Kidney epithelial cell (primary cell): ENCODE data around the gene MAB21L2. TPM values are rescaled to one million over a fixed set of nuclear protein-coding genes. Genes with fewer than 3 reads are reported as not detected.

Source experiments
- DNase-seq: peaks from one replicate; pipeline ENCODE4 v3.0.0-alpha.2; 2010; ENCODE audit warnings: low read depth
- H3K27me3 ChIP-seq: 2 replicates; pipeline ENCODE4 v1.6.0; 2011; ENCODE audit warnings: low read length; ENCODE audit not compliant: control insufficient read depth, insufficient read depth
- H3K36me3 ChIP-seq: 2 replicates; pipeline ENCODE4 v1.5.1; 2011; ENCODE audit warnings: low read length; ENCODE audit not compliant: control insufficient read depth, insufficient read depth
- H3K4me3 ChIP-seq: 2 replicates; pipeline ENCODE4 v1.5.1; 2011; ENCODE audit warnings: low read depth, mild to moderate bottlenecking, control low read depth, low read length
- total RNA-seq: library from RNA; depleted of rRNA; stranded (reverse); fragments of >200 nt; gene quantifications from 2 replicates; pipeline ENCODE4 v1.2.3, GENCODE V29; 2015
- TF ChIP-seq, protein P1 (sequence below): IDR thresholded peaks from 2 replicates; pipeline ENCODE4 v1.5.1; 2011; ENCODE audit warnings: mild to moderate bottlenecking, moderate library complexity, low read length, control low read depth, inconsistent platforms; ENCODE audit not compliant: insufficient read depth, poor library complexity, severe bottlenecking

The MAB21L2 gene
- total RNA-seq, 1 donor from 2014 or later, result not detected

DNA sequence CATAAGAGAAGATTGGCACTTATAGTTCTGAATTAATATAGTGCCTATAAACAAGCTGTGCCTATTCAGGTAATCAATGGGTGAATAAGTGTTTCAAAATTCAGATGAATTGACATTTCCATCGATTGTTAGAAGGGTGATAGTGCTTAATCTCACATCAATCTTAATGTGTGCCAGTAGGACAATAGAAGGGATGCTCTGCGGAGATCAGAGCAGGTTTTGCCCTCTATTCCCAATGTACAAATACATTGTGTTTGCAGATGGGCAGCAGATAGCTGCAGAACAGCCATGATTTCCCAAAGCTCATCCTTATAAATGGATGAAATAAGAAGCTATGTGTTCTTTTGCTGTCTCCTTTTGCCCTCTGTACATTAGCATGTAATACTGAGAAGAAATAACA is 7.2 kb downstream of the MAB21L2 start:
- DNase-seq, result no peak
- Histone ChIP-seq H3K4me3 (no peak overlapping the region), H3K27me3 (no peaks in the 10 kb centered on the region)

DNA sequence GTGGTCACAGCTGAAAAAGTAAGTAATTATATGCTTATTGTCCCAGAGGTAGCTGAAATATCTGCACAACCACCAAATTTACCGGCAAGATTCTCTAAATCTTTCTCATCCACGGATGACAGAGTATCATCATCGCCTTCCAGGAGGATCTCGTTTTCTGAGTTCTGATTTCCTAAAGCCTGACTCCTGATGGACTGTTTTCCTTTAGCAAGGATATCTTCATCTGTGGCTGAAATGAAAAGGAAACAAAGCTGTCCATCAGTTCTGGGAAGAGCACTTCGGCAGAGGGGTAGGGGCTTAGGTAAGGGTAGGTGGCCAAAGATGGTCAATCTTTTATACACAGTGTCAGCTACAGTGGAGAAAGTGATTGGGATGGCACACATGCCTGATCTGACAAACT is 8.7 kb downstream of the MAB21L2 start:
- no peaks in the 10 kb centered on the region for H3K27me3 ChIP-seq
- H3K36me3 ChIP-seq, result no peaks in the 10 kb centered on the region
- TF ChIP-seq, protein P1, sequence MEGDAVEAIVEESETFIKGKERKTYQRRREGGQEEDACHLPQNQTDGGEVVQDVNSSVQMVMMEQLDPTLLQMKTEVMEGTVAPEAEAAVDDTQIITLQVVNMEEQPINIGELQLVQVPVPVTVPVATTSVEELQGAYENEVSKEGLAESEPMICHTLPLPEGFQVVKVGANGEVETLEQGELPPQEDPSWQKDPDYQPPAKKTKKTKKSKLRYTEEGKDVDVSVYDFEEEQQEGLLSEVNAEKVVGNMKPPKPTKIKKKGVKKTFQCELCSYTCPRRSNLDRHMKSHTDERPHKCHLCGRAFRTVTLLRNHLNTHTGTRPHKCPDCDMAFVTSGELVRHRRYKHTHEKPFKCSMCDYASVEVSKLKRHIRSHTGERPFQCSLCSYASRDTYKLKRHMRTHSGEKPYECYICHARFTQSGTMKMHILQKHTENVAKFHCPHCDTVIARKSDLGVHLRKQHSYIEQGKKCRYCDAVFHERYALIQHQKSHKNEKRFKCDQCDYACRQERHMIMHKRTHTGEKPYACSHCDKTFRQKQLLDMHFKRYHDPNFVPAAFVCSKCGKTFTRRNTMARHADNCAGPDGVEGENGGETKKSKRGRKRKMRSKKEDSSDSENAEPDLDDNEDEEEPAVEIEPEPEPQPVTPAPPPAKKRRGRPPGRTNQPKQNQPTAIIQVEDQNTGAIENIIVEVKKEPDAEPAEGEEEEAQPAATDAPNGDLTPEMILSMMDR, result no peak

More for the DNA sequence above, 7.2 kb downstream of the MAB21L2 start:
- H3K36me3 ChIP-seq, result no peaks in the 10 kb centered on the region
- TF ChIP-seq, protein P1, result no peak

DNA sequence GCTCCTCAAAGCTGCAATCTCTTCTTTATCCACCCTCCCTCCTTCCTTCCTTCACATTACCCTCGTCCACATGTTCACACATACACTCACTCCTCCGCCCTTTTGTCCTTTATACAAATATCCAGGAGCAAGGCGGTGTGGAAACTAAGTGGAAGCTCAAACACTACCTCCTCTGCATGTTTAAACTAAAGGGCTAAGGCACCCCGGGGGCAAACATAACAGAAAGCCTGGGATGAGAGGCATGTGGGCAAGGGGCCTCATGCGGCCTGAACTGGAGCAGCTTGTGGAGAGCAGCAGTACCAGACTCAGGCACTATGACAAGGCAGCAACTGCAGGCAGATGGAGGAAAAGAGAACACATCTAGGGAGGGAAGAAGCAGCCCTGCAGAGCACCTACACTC is 9.5 kb downstream of the MAB21L2 start:
- Histone ChIP-seq H3K27me3 (no peaks in the 10 kb centered on the region), H3K36me3 (no peaks in the 10 kb centered on the region), H3K4me3 (no peak overlapping the region)
- no peak for DNase-seq
- TF ChIP-seq, protein P1, result no peak

More for the DNA sequence above, 8.7 kb downstream of the MAB21L2 start:
- no peak overlapping the region for H3K4me3 ChIP-seq
- DNase-seq, result no peak

DNA sequence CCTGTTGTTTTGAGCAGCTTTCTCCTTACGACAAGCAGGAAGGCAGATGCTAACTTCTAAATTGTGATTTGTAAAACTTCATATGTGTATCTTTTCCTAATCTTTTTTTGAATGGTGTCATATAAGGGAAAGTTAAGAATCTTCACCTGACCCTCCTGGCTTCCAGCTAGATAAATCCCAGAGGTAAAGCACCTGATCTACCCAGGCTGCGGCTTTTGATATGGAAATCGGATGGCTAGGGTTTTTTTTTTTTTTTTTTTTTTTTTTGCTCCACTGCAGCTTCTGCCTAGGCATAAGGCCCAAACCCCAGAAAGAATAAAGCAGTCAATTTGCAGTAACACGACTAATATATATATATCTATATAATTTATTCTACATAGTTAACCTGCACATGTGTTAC is 10.0 kb downstream of the MAB21L2 start:
- Histone ChIP-seq H3K27me3 (no peaks in the 10 kb centered on the region), H3K4me3 (no peak overlapping the region), H3K36me3 (no peaks in the 10 kb centered on the region)
- DNase-seq, result no peak
- TF ChIP-seq, protein P1, result no peak

DNA sequence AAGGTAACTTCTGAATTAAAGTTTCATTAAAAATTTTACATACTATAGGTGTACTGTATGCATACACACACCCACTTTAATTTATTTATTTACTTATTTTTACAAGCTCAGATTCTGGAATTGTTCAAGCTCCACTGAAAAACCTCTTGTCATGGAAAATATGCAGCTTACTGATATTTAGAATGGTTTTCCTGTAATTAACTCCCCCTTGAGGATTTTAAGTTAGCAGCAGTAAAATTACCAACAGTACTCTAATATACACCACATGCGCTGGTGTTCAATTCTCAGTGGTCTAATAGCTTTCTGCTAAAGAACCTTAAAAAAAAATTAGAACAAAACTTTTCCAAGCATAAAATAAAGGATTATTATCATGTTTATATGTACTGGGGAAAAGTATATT is 12.0 kb downstream of the MAB21L2 start:
- TF ChIP-seq, protein P1, result no peak
- Histone ChIP-seq H3K27me3 (no peaks in the 10 kb centered on the region), H3K4me3 (no peak overlapping the region), H3K36me3 (no peaks in the 10 kb centered on the region)
- DNase-seq, result no peak

DNA sequence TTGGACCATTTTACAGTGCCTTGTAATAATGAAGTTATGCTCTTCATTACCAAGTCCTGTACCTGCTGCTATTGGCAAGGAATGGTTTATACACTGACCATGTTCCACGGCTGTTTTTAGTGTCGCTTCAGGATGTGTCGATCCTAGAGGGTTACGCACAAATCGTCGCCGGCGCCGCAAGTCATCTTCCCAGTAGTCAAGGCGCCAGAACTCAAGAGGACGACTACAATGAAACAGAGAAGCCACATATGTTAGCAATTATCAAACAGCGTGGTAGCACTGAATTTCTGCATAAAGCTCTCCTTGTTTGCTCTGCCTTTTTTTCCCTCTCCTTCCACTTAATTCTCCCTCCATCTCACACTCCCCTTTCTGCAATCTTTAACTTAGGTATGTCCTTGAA is 17.0 kb downstream of the MAB21L2 start:
- TF ChIP-seq, protein P1, result no peak
- H3K27me3 ChIP-seq, result no peaks in the 10 kb centered on the region

More for the DNA sequence above, 17.0 kb downstream of the MAB21L2 start:
- H3K4me3 ChIP-seq, result no peak overlapping the region
- H3K36me3 ChIP-seq, result no peaks in the 10 kb centered on the region
- DNase-seq, result no peak
